Spinal cord (tissue), 10 donors: ENCODE measurements around the gene NHSL2. TPM values are rescaled to one million over a fixed set of nuclear protein-coding genes. Genes with fewer than 3 reads are reported as not detected.
"Not testable (repeated sequence)": the region's sequence is repeated elsewhere in the genome, so short reads cannot be mapped to it uniquely, and the experiment has no call there.

Source experiments
- DNase-seq, 6 donors: peaks; one replicate each; pipeline versions ENCODE4 v3.0.0 to v3.0.0-alpha.2; 2013 to 2015; ENCODE audit warnings: low spot score in 6 of 6, low read depth in 4 of 6
- H3K27ac ChIP-seq: one replicate; pipeline ENCODE4 v1.5.1; 2013; ENCODE audit warnings: low read depth, low read length, control low read depth
- H3K27me3 ChIP-seq: one replicate; pipeline ENCODE4 v1.6.1; 2013; ENCODE audit warnings: low read length; ENCODE audit not compliant: control insufficient read depth, insufficient read depth
- H3K36me3 ChIP-seq: one replicate; pipeline ENCODE4 v1.6.1; 2013; ENCODE audit warnings: low read length; ENCODE audit not compliant: control insufficient read depth, insufficient read depth
- H3K4me1 ChIP-seq: one replicate; pipeline ENCODE4 v1.6.1; 2013; ENCODE audit warnings: low read length; ENCODE audit not compliant: control insufficient read depth, insufficient read depth
- H3K4me3 ChIP-seq: one replicate; pipeline ENCODE4 v1.5.1; 2013; ENCODE audit warnings: low read depth, low read length, control low read depth
- H3K9me3 ChIP-seq: one replicate; pipeline ENCODE4 v1.6.1; 2013; ENCODE audit warnings: low read length; ENCODE audit not compliant: control insufficient read depth, insufficient read depth
- WGBS: methylation state at CpG from one replicate; pipeline ENCODE4 v1.1.5; 2013; ENCODE audit warnings: missing lambda C conversion rate; ENCODE audit not compliant: insufficient coverage; 5-methylcytosine and 5-hydroxymethylcytosine counted together
- polyA plus RNA-seq, 2 donors: library from polyadenylated mRNA; unstranded; fragments of 120-200 nt; gene quantifications; one replicate each; pipeline ENCODE4 v1.2.1, GENCODE V29; 2013; ENCODE audit not compliant: insufficient read length in 2 of 2
- total RNA-seq, 2 donors: library from RNA; depleted of rRNA in 1 of 2; stranded (reverse); fragments of 120-200 nt in 1 of 2; fragments of >200 nt in 1 of 2; gene quantifications; one replicate each; pipeline versions ENCODE4 v1.2.3 to v1.2.4, GENCODE V29; 2013 to 2014
- donor health status: healthy.

NHSL2 gene
- total and polyA plus RNA-seq, 4 donors, result 6.1 to 19.2 (median 8.5) TPM

- H3K4me1 ChIP-seq, result peaks cover 11% of the 10 kb centered on the region
- peaks cover 3% of the 10 kb centered on the region for H3K9me3 ChIP-seq
- H3K27me3 ChIP-seq, result peaks cover 5% of the 10 kb centered on the region
- H3K27ac ChIP-seq, result no peak overlapping the region
- WGBS, result no CpG with 5 or more reads among the region's 2 CpGs
- H3K4me3 ChIP-seq, result no peak overlapping the region
- no peaks in the 10 kb centered on the region for H3K36me3 ChIP-seq
- no peak for DNase-seq
These were observed 47.6 kb downstream of the NHSL2 start for GRCh38 chrX:71958281-71958675.

GRCh38 chrX:71964184-71964583, 53.5 kb downstream of the NHSL2 start:
- not testable (repeated sequence) for H3K27me3 ChIP-seq, H3K4me3 ChIP-seq, DNase-seq, H3K36me3 ChIP-seq, H3K4me1 ChIP-seq, H3K9me3 ChIP-seq, H3K27ac ChIP-seq

- Histone ChIP-seq H3K4me3 (no peak overlapping the region), H3K27ac (no peak overlapping the region), H3K9me3 (no peaks in the 10 kb centered on the region), H3K27me3 (peaks cover 2% of the 10 kb centered on the region), H3K4me1 (no peaks in the 10 kb centered on the region), H3K36me3 (no peaks in the 10 kb centered on the region)
- DNase-seq, result no peak
- WGBS, result 79% methylated on average over 4 of the region's 4 CpGs
These were observed 64.3 kb downstream of the NHSL2 start for GRCh38 chrX:71974916-71975315.

- Histone ChIP-seq H3K9me3 (no peaks in the 10 kb centered on the region), H3K27ac (no peak overlapping the region), H3K4me3 (no peak overlapping the region), H3K27me3 (peaks cover 2% of the 10 kb centered on the region), H3K4me1 (no peaks in the 10 kb centered on the region), H3K36me3 (no peaks in the 10 kb centered on the region)
- DNase-seq, result no peak
- WGBS, result 46% methylated on average over 2 of the region's 3 CpGs
These were observed 66.1 kb downstream of the NHSL2 start for GRCh38 chrX:71976753-71977152.

- Histone ChIP-seq H3K4me1 (no peaks in the 10 kb centered on the region), H3K27ac (no peak overlapping the region), H3K36me3 (no peaks in the 10 kb centered on the region), H3K9me3 (no peaks in the 10 kb centered on the region), H3K27me3 (peaks cover 5% of the 10 kb centered on the region), H3K4me3 (no peak overlapping the region)
- DNase-seq, result no peak
- WGBS, result 89% methylated on average over 3 of the region's 3 CpGs
These were observed 67.5 kb downstream of the NHSL2 start for GRCh38 chrX:71978164-71978563.

GRCh38 chrX:71989768-71990426, 79.3 kb downstream of the NHSL2 start:
- Histone ChIP-seq H3K9me3 (no peaks in the 10 kb centered on the region), H3K4me3 (no peak overlapping the region), H3K27ac (no peak overlapping the region), H3K36me3 (no peaks in the 10 kb centered on the region), H3K27me3 (no peaks in the 10 kb centered on the region), H3K4me1 (peaks cover 17% of the 10 kb centered on the region)
- 48% methylated on average over 7 of the region's 9 CpGs for WGBS
- DNase-seq, result no peak

- WGBS, result 58% methylated on average over 2 of the region's 2 CpGs
- no peak overlapping the region for H3K4me3 ChIP-seq
- no peaks in the 10 kb centered on the region for H3K9me3 ChIP-seq
- H3K27ac ChIP-seq, result no peak overlapping the region
- no peaks in the 10 kb centered on the region for H3K36me3 ChIP-seq
- DNase-seq, result no peak
- H3K27me3 ChIP-seq, result no peaks in the 10 kb centered on the region
- peaks cover 17% of the 10 kb centered on the region for H3K4me1 ChIP-seq
These were observed 79.9 kb downstream of the NHSL2 start for GRCh38 chrX:71990518-71990917.

- Histone ChIP-seq H3K4me3 (no peak overlapping the region), H3K27me3 (no peaks in the 10 kb centered on the region), H3K27ac (no peak overlapping the region), H3K36me3 (no peaks in the 10 kb centered on the region), H3K9me3 (no peaks in the 10 kb centered on the region), H3K4me1 (peaks cover 17% of the 10 kb centered on the region)
- no peak for DNase-seq
- WGBS, result no CpG with 5 or more reads among the region's 4 CpGs
These were observed 80.5 kb downstream of the NHSL2 start for GRCh38 chrX:71991164-71991563.

- Histone ChIP-seq H3K9me3 (no peaks in the 10 kb centered on the region), H3K4me3 (no peak overlapping the region), H3K27ac (no peak overlapping the region), H3K36me3 (no peaks in the 10 kb centered on the region), H3K27me3 (peaks cover 2% of the 10 kb centered on the region), H3K4me1 (peaks cover 17% of the 10 kb centered on the region)
- no peak for DNase-seq
- 68% methylated on average over 6 of the region's 8 CpGs for whole genome bisulfite sequencing
These were observed 82.1 kb downstream of the NHSL2 start for GRCh38 chrX:71992711-71993110.

GRCh38 chrX:71993371-71993770, 82.7 kb downstream of the NHSL2 start:
- Histone ChIP-seq H3K36me3 (no peaks in the 10 kb centered on the region), H3K4me3 (no peak overlapping the region), H3K9me3 (no peaks in the 10 kb centered on the region), H3K27ac (no peak overlapping the region), H3K27me3 (peaks cover 2% of the 10 kb centered on the region), H3K4me1 (peaks cover 17% of the 10 kb centered on the region)
- DNase-seq, result no peak
- 68% methylated on average over 2 of the region's 2 CpGs for WGBS
